Measurements from ENCODE around the gene MYH7.
"Not testable (repeated sequence)": the region's sequence is repeated elsewhere in the genome, so short reads cannot be mapped to it uniquely, and the experiment has no call there.

The MYH7 gene

DNA sequence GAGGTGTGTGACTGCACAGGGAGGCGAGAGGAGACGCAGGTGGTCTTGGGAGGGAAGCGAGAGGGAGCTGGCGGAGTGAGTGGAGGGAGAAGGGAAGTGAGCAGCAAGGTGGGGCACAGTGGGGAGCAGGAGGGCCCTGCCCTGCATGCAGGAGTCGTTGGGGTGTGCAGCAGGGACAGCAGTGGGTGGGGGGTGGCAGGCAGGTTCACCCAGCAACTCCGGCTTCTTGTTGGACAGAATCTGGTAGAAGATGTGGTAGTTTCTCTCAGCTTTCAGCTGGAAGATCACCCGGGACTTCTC is 32.4 kb downstream of the MYH7 start:
- FAIRE-seq (no peak), DNase-seq (ENCODE audit: insufficient read length, low spot score) (no peak)
- no peak for TF ChIP-seq POLR2A (IDR thresholded peaks at IDR 0.05; ENCODE audit: low read depth, low read length)

DNA sequence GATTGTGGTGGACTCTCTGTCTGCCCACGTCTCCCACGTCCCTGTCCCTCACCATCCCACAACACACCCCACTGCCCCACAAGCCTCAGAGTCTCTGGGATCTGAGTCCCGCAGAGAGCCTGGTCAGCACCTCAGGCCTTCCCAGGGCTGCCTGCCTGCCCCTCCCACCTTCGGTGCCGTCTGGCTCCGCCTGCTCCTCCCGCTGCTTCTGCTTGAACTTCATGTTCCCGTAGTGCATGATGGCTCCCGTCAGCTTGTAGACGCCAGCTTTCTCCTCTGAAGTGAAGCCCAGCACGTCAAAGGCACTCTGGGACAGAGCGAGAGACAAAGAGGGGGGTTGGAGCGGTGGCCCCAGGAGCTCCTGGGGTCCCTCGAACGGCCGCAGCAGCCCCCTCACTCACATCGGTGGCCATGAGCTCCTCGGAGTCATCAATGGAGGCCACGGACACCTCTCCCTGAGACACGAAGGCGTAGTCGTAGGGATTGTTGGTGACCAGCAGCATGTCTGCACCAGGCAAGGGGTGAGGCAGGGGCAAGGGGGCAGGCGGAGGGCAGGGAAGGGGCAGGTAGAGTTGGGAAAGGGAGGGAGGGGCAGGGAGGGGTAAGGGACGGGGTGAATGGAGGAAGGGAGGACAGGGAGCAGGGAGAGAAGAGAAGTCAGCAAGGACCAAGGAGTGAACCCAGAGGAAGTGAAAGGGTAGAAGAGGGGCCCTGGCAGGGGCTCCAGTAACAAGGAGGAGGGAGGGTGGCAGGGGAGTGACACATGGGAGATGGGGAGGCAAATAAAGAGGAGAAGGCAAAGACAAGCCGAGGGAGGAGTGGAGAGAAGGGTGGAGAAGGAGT is 32.9 kb downstream of the MYH7 start:
- no peak for FAIRE-seq
- TF ChIP-seq POLR2A (IDR thresholded peaks at IDR 0.05; ENCODE audit: low read depth, low read length) = no peak
- no peak for DNase-seq (ENCODE audit: insufficient read length, low spot score)

DNA sequence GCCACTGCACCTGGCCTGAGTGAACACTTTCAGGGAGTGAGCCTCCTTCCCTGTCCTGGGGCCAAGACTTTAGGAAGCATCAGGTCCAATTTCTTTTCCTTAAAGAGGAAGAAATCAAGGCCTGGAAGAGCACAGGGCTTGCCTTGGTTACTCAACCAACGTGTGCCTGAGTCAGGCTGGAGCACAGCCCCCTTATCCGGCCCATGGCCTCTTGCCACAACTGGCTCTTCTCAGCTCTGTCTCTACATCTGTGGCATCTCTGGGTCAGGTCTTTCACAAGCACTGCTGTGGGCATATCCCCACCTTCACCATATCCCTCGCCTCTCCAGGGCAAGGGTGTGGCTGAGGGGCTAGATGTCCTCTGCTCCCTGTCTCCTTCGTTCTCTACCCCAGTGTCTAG is 34.2 kb downstream of the MYH7 start:
- DNase-seq (ENCODE audit: insufficient read length, low spot score) (no peak), FAIRE-seq (no peak)
- no peak for TF ChIP-seq POLR2A (IDR thresholded peaks at IDR 0.05; ENCODE audit: low read depth, low read length)

DNA sequence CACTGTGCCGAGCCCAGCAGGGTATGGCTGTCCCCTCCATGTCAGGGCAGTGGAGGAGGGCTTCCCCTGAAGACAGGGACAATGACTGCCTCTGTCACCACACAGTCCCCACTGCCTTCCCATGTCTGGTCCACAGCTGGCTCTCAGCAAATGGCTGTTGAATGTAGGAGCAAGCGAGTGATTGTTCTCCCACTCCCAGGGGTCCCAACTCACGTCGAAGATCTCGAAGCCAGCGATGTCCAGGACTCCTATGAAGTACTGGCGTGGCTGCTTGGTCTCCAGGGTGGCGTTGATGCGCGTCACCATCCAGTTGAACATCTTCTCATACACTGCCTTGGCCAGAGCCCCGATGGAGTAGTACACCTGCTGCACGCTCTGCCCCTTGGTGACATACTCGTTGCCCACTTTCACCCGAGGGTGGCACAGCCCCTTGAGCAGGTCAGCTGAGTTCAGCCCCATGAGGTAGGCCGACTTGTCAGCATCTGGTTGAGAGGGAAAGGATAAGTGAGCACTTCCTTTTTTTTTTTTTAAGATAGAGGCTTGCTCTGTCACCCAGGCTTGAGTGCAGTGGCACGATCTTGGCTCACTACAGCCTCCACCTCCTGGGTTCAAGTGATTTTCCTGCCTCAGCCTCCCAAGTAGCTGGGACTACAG is 34.8 kb downstream of the MYH7 start:
- not testable (repeated sequence) for FAIRE-seq

DNA sequence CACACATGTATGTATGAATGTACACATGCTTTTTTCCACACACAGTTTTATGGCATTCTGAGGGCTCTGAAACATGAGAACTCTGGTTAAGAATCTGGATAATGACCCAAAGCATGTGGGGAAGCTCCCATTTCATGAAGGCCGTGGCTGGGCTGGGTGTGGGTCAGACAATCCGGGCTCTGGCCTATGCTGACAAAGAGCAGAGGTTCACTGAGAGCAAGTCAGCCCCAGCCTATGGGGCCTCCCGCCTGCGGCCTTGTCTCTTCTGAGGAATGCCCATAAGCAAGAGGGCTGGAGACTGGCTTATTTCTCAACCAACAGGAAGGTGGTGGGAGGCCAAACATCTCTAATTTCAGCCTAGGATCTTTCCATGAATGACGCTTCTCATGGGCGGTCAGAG is 35.9 kb downstream of the MYH7 start:
- TF ChIP-seq POLR2A (IDR thresholded peaks at IDR 0.05; ENCODE audit: low read depth, low read length) = no peak
- FAIRE-seq (no peak), DNase-seq (ENCODE audit: insufficient read length, low spot score) (no peak)

More for the DNA sequence above, 34.8 kb downstream of the MYH7 start:
- not testable (repeated sequence) for DNase-seq (ENCODE audit: insufficient read length, low spot score)

DNA sequence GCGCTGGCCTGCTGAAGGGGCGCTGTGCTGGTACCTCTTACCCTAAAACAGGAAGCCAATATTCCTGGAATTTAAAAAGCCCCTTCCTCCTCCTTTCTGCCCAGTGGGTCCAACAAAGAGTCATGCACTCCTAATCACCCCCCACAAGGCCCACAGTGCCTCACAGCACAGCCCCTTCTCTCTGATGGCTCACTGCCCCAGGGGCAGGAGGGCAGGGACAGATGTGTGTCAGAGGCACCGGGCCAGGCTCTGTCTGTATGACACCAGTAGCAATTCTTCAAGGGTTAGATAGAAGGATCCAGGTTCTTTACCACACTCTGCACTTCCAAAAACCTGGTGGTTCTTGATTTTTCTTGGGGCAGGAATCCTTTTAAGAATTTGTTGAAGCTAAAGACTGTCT is 36.3 kb downstream of the MYH7 start:
- no peak for DNase-seq (ENCODE audit: insufficient read length, low spot score)
- no peak for TF ChIP-seq POLR2A (IDR thresholded peaks at IDR 0.05; ENCODE audit: low read depth, low read length)
- FAIRE-seq = no peak

DNA sequence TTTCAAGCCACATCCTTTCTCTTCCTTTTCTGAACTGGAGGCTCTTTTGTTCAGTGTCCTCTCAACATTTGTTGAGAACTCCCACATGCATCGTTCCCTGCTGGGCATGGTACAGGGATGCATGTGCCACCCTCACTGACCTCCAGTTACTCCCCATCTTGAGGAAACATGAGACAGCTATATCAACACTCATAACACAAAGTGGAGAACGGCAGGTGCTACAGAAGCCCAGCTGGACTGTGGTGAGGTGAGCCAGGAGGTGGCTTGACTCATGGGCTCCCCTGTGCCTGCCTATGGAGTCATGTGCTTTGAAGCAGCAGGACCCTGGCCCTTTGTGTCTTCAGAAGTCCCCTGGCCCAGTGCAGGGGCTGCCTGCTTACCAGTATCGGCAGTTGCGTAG is 37.1 kb downstream of the MYH7 start:
- TF ChIP-seq POLR2A (IDR thresholded peaks at IDR 0.05; ENCODE audit: low read depth, low read length) = no peak
- FAIRE-seq = no peak
- no peak for DNase-seq (ENCODE audit: insufficient read length, low spot score)

DNA sequence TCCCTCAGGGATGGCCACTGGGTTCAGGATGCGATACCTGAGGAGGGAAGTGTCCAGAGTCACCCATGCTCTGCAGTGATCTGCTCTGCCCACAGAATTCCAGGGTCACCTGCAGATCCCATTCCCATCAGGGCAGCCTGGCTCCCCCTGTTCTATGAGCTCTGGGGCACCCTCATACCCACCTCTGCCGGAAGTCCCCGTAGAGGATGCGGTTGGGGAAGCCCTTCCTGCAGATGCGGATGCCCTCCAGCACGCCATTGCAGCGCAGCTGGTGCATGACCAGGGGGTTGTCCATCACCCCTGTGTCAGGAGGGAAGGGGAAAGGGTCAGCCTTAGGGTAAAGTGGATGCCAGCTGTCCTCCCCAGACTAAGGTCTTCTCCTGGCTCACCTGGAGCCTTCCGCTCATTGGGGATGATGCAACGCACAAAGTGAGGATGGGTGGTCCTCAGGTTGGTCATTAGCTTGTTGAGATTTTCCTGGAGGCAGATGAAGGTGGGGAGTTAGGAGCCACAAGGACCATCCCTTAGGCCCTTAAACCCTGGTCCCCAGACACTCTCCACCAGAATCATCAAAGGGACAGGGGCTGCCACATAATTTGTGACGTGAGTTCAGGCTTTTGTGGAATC is 38.6 kb downstream of the MYH7 start:
- FAIRE-seq (no peak), DNase-seq (ENCODE audit: insufficient read length, low spot score) (no peak)
- TF ChIP-seq POLR2A (IDR thresholded peaks at IDR 0.05; ENCODE audit: low read depth, low read length) = no peak

DNA sequence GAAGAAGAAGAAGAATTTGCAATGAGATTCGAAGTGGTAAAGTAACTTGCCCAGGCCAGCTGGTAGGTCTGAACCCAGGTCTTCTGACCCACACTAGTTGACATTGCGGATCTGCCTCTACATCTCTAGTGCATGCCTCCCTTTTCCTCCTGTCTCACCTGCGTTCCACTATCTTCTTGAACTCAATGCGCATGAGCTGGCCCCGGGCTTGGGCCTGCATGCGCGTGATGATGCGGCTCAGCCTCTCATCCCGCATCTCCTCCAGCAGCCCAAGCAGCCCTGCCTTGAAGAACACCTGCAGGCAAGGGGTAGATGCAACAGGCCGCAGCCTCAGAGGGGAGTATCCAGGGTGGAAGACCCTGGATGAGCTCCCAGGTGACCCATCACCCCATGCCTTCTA is 39.3 kb downstream of the MYH7 start:
- TF ChIP-seq POLR2A (IDR thresholded peaks at IDR 0.05; ENCODE audit: low read depth, low read length) = no peak
- FAIRE-seq (no peak), DNase-seq (ENCODE audit: insufficient read length, low spot score) (no peak)

DNA sequence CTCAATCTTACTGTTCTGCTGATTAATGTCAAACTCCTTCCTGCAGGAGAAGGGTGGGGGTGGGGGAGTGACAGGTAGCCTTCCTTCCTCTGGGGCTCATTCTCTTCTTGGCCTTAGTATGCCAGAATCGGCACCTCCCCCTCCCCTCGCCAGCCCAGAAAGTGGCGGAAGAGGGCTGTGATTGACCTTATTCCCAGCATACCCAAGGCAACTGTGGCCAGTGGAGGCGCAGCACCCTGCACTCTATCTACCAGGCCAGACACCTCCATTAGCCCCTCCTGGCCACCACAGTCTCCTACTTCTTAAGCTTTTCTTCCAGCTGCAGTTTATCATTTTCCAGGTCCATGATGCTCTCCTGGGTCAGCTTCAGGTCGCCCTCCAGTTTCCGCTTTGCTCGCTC is 42.8 kb downstream of the MYH7 start:
- no peak for TF ChIP-seq POLR2A (IDR thresholded peaks at IDR 0.05; ENCODE audit: low read depth, low read length)
- DNase-seq (ENCODE audit: insufficient read length, low spot score) (no peak), FAIRE-seq (no peak)

DNA sequence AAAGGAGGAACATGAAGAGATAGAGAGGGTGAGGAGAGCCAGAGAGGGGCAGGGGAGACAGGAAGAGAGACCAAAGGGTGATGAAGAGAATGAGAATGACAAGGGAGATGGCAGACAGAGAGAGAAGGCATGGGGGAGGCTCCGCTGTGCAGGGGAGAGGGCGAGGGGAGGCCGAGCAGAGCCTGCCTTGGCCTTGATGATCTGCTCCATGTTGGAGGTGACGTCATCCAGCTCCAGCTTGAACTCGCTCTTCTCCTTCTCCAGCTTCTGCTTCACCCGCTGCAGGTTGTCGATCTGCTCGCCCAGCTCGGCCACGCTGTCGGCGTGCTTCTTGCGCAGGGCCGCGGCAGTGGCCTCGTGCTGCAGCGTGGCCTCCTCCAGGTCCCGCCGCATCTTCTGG is 45.6 kb downstream of the MYH7 start:
- DNase-seq (ENCODE audit: insufficient read length, low spot score); FAIRE-seq: not testable (repeated sequence)

DNA sequence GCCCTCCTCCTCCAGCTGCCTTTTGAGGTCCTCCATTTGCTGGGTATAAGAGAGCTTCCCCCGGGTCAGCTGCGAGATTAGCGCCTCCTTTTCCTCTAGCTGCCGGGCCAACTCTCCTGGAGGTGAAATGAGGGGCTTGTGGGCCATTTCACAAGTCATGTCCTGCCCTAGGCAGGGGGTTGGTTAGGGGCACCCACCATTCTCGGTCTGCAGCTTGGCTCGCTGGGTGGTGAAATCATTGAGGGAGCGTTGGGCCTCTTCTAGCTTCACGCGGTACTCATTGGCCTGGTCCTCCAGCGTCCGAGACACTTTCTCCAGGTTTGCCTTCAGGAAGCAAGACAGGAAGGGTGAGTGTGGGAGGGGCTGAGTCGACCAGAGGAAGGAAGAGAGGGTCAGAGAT is 46.1 kb downstream of the MYH7 start:
- DNase-seq (ENCODE audit: insufficient read length, low spot score) = no peak
- FAIRE-seq = no peak
- TF ChIP-seq POLR2A (IDR thresholded peaks at IDR 0.05; ENCODE audit: low read depth, low read length) = no peak

DNA sequence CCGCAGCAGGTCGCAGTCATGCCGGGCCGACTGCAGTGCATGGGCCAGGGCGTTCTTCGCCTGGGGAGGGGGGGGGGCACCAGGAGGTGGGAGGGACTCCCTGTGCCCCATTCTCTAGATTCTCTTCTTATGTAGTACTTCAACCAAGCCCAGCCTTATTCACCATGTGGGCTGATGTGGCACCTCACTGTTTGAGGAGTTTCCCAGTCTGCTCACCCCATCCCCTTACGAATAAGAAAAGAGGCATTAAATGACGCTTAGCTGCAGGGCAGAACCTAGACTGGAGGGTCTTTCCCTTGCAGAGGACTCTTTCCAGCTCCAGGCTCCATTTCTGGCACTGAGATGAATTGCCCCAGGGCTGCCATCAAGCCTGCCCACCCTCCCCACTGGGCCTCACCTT is 46.5 kb downstream of the MYH7 start:
- DNase-seq (ENCODE audit: insufficient read length, low spot score) = no peak
- FAIRE-seq = no peak
- TF ChIP-seq POLR2A (IDR thresholded peaks at IDR 0.05; ENCODE audit: low read depth, low read length) = no peak

DNA sequence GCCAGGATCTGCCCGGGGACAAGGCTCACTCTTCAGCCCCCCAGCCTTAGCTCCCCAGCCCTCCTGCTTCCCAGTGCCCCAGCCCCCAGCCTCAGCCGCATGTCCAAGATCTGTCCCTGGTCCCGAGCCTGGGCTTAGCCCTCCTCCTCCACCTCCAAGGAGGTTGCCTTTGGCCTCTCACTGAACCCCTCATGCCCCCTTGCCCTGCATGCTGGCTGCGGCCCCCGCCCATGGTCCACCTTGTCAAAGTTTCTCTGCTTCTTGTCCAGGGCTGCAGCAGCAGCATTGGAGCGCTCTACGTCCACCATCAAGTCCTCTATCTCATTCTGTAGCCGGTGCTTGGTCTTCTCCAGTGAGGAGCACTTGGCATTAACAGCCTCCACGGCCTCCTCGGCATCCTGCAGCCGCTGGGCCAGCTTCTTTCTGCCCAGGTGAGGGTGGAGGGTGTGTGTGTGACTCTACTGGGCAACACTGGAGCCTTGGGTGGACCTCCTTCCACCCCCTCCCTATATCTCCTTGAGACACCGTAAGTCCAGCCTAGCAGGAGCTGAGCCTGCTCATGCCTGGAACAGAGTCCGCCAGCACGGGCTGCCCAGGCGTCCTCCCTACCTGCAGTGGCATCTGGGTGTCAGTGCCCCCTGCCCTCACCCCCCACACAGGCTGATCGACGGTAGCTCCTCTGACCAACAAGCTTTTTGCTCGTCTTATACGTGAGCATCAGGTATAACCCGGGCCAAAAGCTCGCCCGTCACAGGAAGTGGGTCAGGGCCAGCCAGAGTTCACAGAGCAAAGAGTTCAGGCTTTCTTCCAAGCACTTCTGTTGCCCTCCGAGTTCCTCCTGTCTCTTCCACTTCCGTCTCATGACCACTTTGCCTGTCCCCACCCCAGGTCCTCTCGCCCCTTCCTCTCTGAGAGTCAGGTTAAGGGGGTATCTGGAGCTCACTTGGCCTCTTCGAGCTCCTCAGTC is 47.3 kb downstream of the MYH7 start:
- FAIRE-seq = no peak
- no peak for DNase-seq (ENCODE audit: insufficient read length, low spot score)
- TF ChIP-seq POLR2A (IDR thresholded peaks at IDR 0.05; ENCODE audit: low read depth, low read length) = no peak

All from H54 (cell line).